Muscle of leg (tissue), 11 donors: ENCODE results near the gene OPN1LW. TPM values are rescaled to one million over a fixed set of nuclear protein-coding genes. Genes with fewer than 3 reads are reported as not detected.

Experiments used
- DNase-seq: peaks from one replicate; pipeline ENCODE4 v3.0.0; 2013
- H3K27ac ChIP-seq: one replicate; pipeline ENCODE4 v1.5.1; 2013; ENCODE audit warnings: mild to moderate bottlenecking, low read length, control low read depth
- H3K27me3 ChIP-seq: one replicate; pipeline ENCODE4 v1.6.1; 2013; ENCODE audit warnings: low read length; ENCODE audit not compliant: control insufficient read depth, insufficient read depth
- H3K36me3 ChIP-seq: one replicate; pipeline ENCODE4 v1.6.1; 2013; ENCODE audit warnings: low read length; ENCODE audit not compliant: control insufficient read depth, insufficient read depth
- H3K4me1 ChIP-seq: one replicate; pipeline ENCODE4 v1.6.1; 2013; ENCODE audit warnings: low read length; ENCODE audit not compliant: control insufficient read depth, insufficient read depth
- H3K4me3 ChIP-seq: one replicate; pipeline ENCODE4 v1.5.1; 2013; ENCODE audit warnings: low read length, control low read depth
- H3K9me3 ChIP-seq: replicated peaks from 2 replicates; pipeline ENCODE4 v1.6.1; 2013; ENCODE audit warnings: low read depth, low read length; ENCODE audit not compliant: control insufficient read depth
- WGBS: methylation state at CpG from one replicate; pipeline ENCODE4 v1.1.5; 2013; ENCODE audit warnings: missing lambda C conversion rate; ENCODE audit not compliant: insufficient coverage; 5-methylcytosine and 5-hydroxymethylcytosine counted together
- polyA plus RNA-seq, 8 donors: library from polyadenylated mRNA; unstranded; fragments of 120-200 nt; gene quantifications; one replicate each; pipeline versions ENCODE4 v1.2.1 to v1.2.3, GENCODE V29; 2013; ENCODE audit warnings: inconsistent platforms in 1 of 8, low replicate concordance in 1 of 8; ENCODE audit not compliant: insufficient read length in 8 of 8, insufficient read depth in 1 of 8
- total RNA-seq: library from RNA; stranded (reverse); fragments of 120-200 nt; gene quantifications from one replicate; pipeline ENCODE4 v1.2.4, GENCODE V29; 2013

Gene OPN1LW
- total and polyA plus RNA-seq, 9 donors: not detected

GRCh38 chrX:154115750-154116149 lies 28.3 kb upstream of the OPN1LW start:
- Histone ChIP-seq H3K27me3 (peaks cover 9% of the 10 kb centered on the region), H3K4me3 (no peak overlapping the region), H3K36me3 (no peaks in the 10 kb centered on the region), H3K9me3 (peaks cover 5% of the 10 kb centered on the region), H3K27ac (no peak overlapping the region), H3K4me1 (no peaks in the 10 kb centered on the region)
- DNase-seq: no peak
- 78% methylated on average over 3 of the region's 5 CpGs for WGBS

GRCh38 chrX:154116426-154117211 lies 27.4 kb upstream of the OPN1LW start:
- Histone ChIP-seq H3K4me3 (no peak overlapping the region), H3K27me3 (peaks cover 12% of the 10 kb centered on the region), H3K27ac (no peak overlapping the region), H3K4me1 (peaks cover 3% of the 10 kb centered on the region), H3K9me3 (peaks cover 5% of the 10 kb centered on the region), H3K36me3 (no peaks in the 10 kb centered on the region)
- no peak for DNase-seq
- WGBS: 74% methylated on average over 7 of the region's 19 CpGs

GRCh38 chrX:154117566-154117965 lies 26.5 kb upstream of the OPN1LW start:
- Histone ChIP-seq H3K4me1 (peaks cover 11% of the 10 kb centered on the region), H3K9me3 (peaks cover 5% of the 10 kb centered on the region), H3K27ac (no peak overlapping the region), H3K36me3 (no peaks in the 10 kb centered on the region), H3K4me3 (no peak overlapping the region), H3K27me3 (peaks cover 13% of the 10 kb centered on the region)
- DNase-seq: no peak
- WGBS: 100% methylated on average over 1 of the region's 6 CpGs

GRCh38 chrX:154120567-154120966 lies 23.5 kb upstream of the OPN1LW start:
- no peak for DNase-seq
- Histone ChIP-seq H3K4me1 (peaks cover 13% of the 10 kb centered on the region), H3K27ac (no peak overlapping the region), H3K36me3 (no peaks in the 10 kb centered on the region), H3K27me3 (peaks cover 9% of the 10 kb centered on the region), H3K4me3 (no peak overlapping the region), H3K9me3 (peaks cover 5% of the 10 kb centered on the region)
- WGBS: no CpG with 5 or more reads among the region's 3 CpGs

- peak overlapping the region; percentile 69 for H3K27ac ChIP-seq
- no peak overlapping the region for H3K4me3 ChIP-seq
- 70% methylated on average over 1 of the region's 4 CpGs for WGBS
- peak; percentile 82 for DNase-seq
- peaks cover 12% of the 10 kb centered on the region for H3K27me3 ChIP-seq
- H3K4me1 ChIP-seq: peaks cover 13% of the 10 kb centered on the region
- no peaks in the 10 kb centered on the region for H3K36me3 ChIP-seq
- H3K9me3 ChIP-seq: peaks cover 5% of the 10 kb centered on the region
Observed at GRCh38 chrX:154121207-154121606, 22.8 kb upstream of the OPN1LW start.

GRCh38 chrX:154121961-154122360 lies 22.1 kb upstream of the OPN1LW start:
- Histone ChIP-seq H3K4me3 (no peak overlapping the region), H3K27ac (peak overlapping the region; percentile 42), H3K4me1 (peaks cover 13% of the 10 kb centered on the region), H3K36me3 (no peaks in the 10 kb centered on the region), H3K9me3 (peaks cover 5% of the 10 kb centered on the region), H3K27me3 (peaks cover 16% of the 10 kb centered on the region)
- peak; percentile 29 for DNase-seq
- 43% methylated on average over 7 of the region's 11 CpGs for WGBS

- 93% methylated on average over 18 of the region's 22 CpGs for WGBS
Observed at GRCh38 chrX:154123241-154124219, 20.5 kb upstream of the OPN1LW start.

GRCh38 chrX:154125391-154126040 lies 18.5 kb upstream of the OPN1LW start:
- Histone ChIP-seq H3K27ac (no peak overlapping the region), H3K4me3 (no peak overlapping the region), H3K27me3 (peaks cover 15% of the 10 kb centered on the region), H3K4me1 (peaks cover 13% of the 10 kb centered on the region), H3K36me3 (no peaks in the 10 kb centered on the region), H3K9me3 (no peaks in the 10 kb centered on the region)
- 86% methylated on average over 14 of the region's 30 CpGs for WGBS
- DNase-seq: no peak

More at GRCh38 chrX:154123241-154124219, 20.5 kb upstream of the OPN1LW start:
- Histone ChIP-seq H3K36me3 (no peaks in the 10 kb centered on the region), H3K27me3 (peaks cover 15% of the 10 kb centered on the region), H3K4me3 (no peak overlapping the region), H3K9me3 (no peaks in the 10 kb centered on the region), H3K27ac (no peak overlapping the region), H3K4me1 (peaks cover 13% of the 10 kb centered on the region)
- no peak for DNase-seq

GRCh38 chrX:154126101-154126500 lies 17.9 kb upstream of the OPN1LW start:
- Histone ChIP-seq H3K4me1 (peaks cover 13% of the 10 kb centered on the region), H3K4me3 (no peak overlapping the region), H3K27me3 (peaks cover 15% of the 10 kb centered on the region), H3K27ac (no peak overlapping the region), H3K36me3 (no peaks in the 10 kb centered on the region), H3K9me3 (no peaks in the 10 kb centered on the region)
- DNase-seq: no peak
- 95% methylated on average over 11 of the region's 11 CpGs for WGBS
